Measurements from ENCODE around the gene FAM43B.

Gene FAM43B

GRCh38 chr1:20521960-20522861 is 30.2 kb upstream of the FAM43B start:
- Histone ChIP-seq H3K36me3 (replicated peaks; ENCODE audit: low read depth, low read length) (no peaks in the 10 kb centered on the region), H3K79me2 (ENCODE audit: low read length) (no peaks in the 10 kb centered on the region), H3K9ac (ENCODE audit: low read length) (0 out of 2 replicates have a peak overlapping the region, but pooled peaks have one; percentile 20), H4K20me1 (ENCODE audit: insufficient read depth, low read length) (no peaks in the 10 kb centered on the region), H3K27ac (ENCODE audit: low read length) (no peak overlapping the region), H3K27me3 (ENCODE audit: low read depth, low read length) (no peaks in the 10 kb centered on the region), H2AFZ (ENCODE audit: low read depth, low read length) (peak overlapping the region; percentile 93), H3K9me3 (ENCODE audit: insufficient read depth, low read length) (no peaks in the 10 kb centered on the region), H3K4me1 (ENCODE audit: low read length) (peaks cover 3% of the 10 kb centered on the region; the same call in 1 of the 2 replicates), H3K4me3 (ENCODE audit: low read length) (peak overlapping the region; percentile 69), H3K4me2 (ENCODE audit: low read length) (peak overlapping the region; percentile 77)
- TF ChIP-seq EZH2phosphoT487 (IDR thresholded peaks at IDR 0.05; ENCODE audit: low read depth) (no peak), CTCF (IDR thresholded peaks at IDR 0.05; ENCODE audit: low read depth, low read length) (peak; percentile 84)

GRCh38 chr1:20526267-20526666 is 26.1 kb upstream of the FAM43B start:
- H3K36me3 ChIP-seq (replicated peaks; ENCODE audit: low read depth, low read length) = no peaks in the 10 kb centered on the region
- H3K27ac ChIP-seq (ENCODE audit: low read length) = no peak overlapping the region
- no peaks in the 10 kb centered on the region for H3K9me3 ChIP-seq (ENCODE audit: insufficient read depth, low read length)
- H3K4me1 ChIP-seq (ENCODE audit: low read length) = peaks cover 3% of the 10 kb centered on the region; the same call in 1 of the 2 replicates
- no peak overlapping the region for H2AFZ ChIP-seq (ENCODE audit: low read depth, low read length)
- no peaks in the 10 kb centered on the region for H4K20me1 ChIP-seq (ENCODE audit: insufficient read depth, low read length)
- no peak overlapping the region for H3K9ac ChIP-seq (ENCODE audit: low read length)
- peaks cover 10% of the 10 kb centered on the region for H3K27me3 ChIP-seq (ENCODE audit: low read depth, low read length)
- no peak for TF ChIP-seq CTCF (IDR thresholded peaks at IDR 0.05; ENCODE audit: low read depth, low read length)
- no peak for TF ChIP-seq EZH2phosphoT487 (IDR thresholded peaks at IDR 0.05; ENCODE audit: low read depth)
- no peaks in the 10 kb centered on the region for H3K79me2 ChIP-seq (ENCODE audit: low read length)
- H3K4me2 ChIP-seq (ENCODE audit: low read length) = no peak overlapping the region
- H3K4me3 ChIP-seq (ENCODE audit: low read length) = no peak overlapping the region

GRCh38 chr1:20528221-20528620 is 24.2 kb upstream of the FAM43B start:
- Histone ChIP-seq H3K79me2 (ENCODE audit: low read length) (no peaks in the 10 kb centered on the region), H3K9me3 (ENCODE audit: insufficient read depth, low read length) (no peaks in the 10 kb centered on the region), H3K4me1 (ENCODE audit: low read length) (no peaks in the 10 kb centered on the region), H3K4me3 (ENCODE audit: low read length) (no peak overlapping the region), H3K27ac (ENCODE audit: low read length) (no peak overlapping the region), H4K20me1 (ENCODE audit: insufficient read depth, low read length) (no peaks in the 10 kb centered on the region), H3K27me3 (ENCODE audit: low read depth, low read length) (peaks cover 10% of the 10 kb centered on the region), H3K9ac (ENCODE audit: low read length) (no peak overlapping the region), H2AFZ (ENCODE audit: low read depth, low read length) (no peak overlapping the region), H3K36me3 (replicated peaks; ENCODE audit: low read depth, low read length) (no peaks in the 10 kb centered on the region), H3K4me2 (ENCODE audit: low read length) (no peak overlapping the region)
- no peak for TF ChIP-seq EZH2phosphoT487 (IDR thresholded peaks at IDR 0.05; ENCODE audit: low read depth)
- no peak for TF ChIP-seq CTCF (IDR thresholded peaks at IDR 0.05; ENCODE audit: low read depth, low read length)

GRCh38 chr1:20530306-20530705 is 22.1 kb upstream of the FAM43B start:
- Histone ChIP-seq H3K4me2 (ENCODE audit: low read length) (no peak overlapping the region), H3K27ac (ENCODE audit: low read length) (no peak overlapping the region), H3K4me3 (ENCODE audit: low read length) (no peak overlapping the region), H3K36me3 (replicated peaks; ENCODE audit: low read depth, low read length) (no peaks in the 10 kb centered on the region), H3K79me2 (ENCODE audit: low read length) (no peaks in the 10 kb centered on the region), H2AFZ (ENCODE audit: low read depth, low read length) (no peak overlapping the region), H4K20me1 (ENCODE audit: insufficient read depth, low read length) (no peaks in the 10 kb centered on the region), H3K9ac (ENCODE audit: low read length) (no peak overlapping the region), H3K9me3 (ENCODE audit: insufficient read depth, low read length) (no peaks in the 10 kb centered on the region), H3K27me3 (ENCODE audit: low read depth, low read length) (peaks cover 10% of the 10 kb centered on the region), H3K4me1 (ENCODE audit: low read length) (no peaks in the 10 kb centered on the region)
- TF ChIP-seq CTCF (IDR thresholded peaks at IDR 0.05; ENCODE audit: low read depth, low read length) (no peak), EZH2phosphoT487 (IDR thresholded peaks at IDR 0.05; ENCODE audit: low read depth) (no peak)
